Mesothelial cell of epicardium (in vitro differentiated cells): ENCODE results near the gene DUSP7. TPM values are rescaled to one million over a fixed set of nuclear protein-coding genes. Genes with fewer than 3 reads are reported as not detected.
A peak's percentile ranks its signal among the peaks of the same experiment; 100 is the strongest.

ENCODE experiments used
- DNase-seq, 2 experiments: peaks; one replicate each; pipeline ENCODE4 v3.0.0; 2021; ENCODE audit warnings: low spot score in 2 of 2; ENCODE audit not compliant: unreplicated experiment in 2 of 2
- H3K27ac Mint-ChIP-seq: 2 replicates; pipeline ENCODE4 v1.8.0; 2021; ENCODE audit warnings: mixed read lengths
- H3K27me3 Mint-ChIP-seq: 2 replicates; pipeline ENCODE4 v1.8.0; 2021; ENCODE audit warnings: low read depth, mixed read lengths
- H3K36me3 Mint-ChIP-seq: 2 replicates; pipeline ENCODE4 v1.8.0; 2021; ENCODE audit warnings: mixed read lengths
- H3K4me1 Mint-ChIP-seq: 2 replicates; pipeline ENCODE4 v1.8.0; 2021; ENCODE audit warnings: mixed read lengths
- H3K4me3 Mint-ChIP-seq: 2 replicates; pipeline ENCODE4 v1.8.0; 2021; ENCODE audit warnings: mild to moderate bottlenecking, moderate library complexity, mixed read lengths
- H3K9me3 Mint-ChIP-seq: 2 replicates; pipeline ENCODE4 v1.8.0; 2021; ENCODE audit warnings: mixed read lengths
- total RNA-seq: library from RNA; stranded (reverse); gene quantifications from 3 replicates; pipeline ENCODE4 v1.2.1, GENCODE V29; 2021
- TF ChIP-seq, protein P1 (sequence below): fragments of 200-600 bp; sonication (generic); IDR thresholded peaks from one replicate; pipeline ENCODE4 v1.5.0; 2021; ENCODE audit warnings: antibody characterized with exemption; ENCODE audit not compliant: unreplicated experiment

DUSP7 gene
- total RNA-seq, 1 donor from 2014 or later: 32.2 TPM

DNA sequence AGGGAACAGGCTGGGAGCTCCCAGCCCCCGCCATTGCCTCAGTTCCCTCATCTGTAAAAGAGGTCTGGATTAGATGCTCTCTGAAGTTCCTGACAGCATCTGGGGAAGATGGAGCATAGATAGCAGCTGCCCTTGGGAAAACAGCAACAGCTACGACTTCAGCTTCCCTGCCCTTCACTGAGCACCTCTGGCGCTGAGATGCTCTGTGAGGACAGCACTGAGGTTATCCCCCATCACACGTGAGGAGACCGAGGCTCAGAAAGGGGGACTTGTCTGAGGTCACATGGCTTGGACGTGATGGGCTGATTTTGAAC, 49.6 kb downstream of the DUSP7 start:
- TF ChIP-seq, protein P1, sequence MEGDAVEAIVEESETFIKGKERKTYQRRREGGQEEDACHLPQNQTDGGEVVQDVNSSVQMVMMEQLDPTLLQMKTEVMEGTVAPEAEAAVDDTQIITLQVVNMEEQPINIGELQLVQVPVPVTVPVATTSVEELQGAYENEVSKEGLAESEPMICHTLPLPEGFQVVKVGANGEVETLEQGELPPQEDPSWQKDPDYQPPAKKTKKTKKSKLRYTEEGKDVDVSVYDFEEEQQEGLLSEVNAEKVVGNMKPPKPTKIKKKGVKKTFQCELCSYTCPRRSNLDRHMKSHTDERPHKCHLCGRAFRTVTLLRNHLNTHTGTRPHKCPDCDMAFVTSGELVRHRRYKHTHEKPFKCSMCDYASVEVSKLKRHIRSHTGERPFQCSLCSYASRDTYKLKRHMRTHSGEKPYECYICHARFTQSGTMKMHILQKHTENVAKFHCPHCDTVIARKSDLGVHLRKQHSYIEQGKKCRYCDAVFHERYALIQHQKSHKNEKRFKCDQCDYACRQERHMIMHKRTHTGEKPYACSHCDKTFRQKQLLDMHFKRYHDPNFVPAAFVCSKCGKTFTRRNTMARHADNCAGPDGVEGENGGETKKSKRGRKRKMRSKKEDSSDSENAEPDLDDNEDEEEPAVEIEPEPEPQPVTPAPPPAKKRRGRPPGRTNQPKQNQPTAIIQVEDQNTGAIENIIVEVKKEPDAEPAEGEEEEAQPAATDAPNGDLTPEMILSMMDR: no peak
- H3K36me3 Mint-ChIP-seq: no peaks in the 10 kb centered on the region
- H3K9me3 Mint-ChIP-seq: no peaks in the 10 kb centered on the region
- H3K4me3 Mint-ChIP-seq: no peak overlapping the region
- H3K27me3 Mint-ChIP-seq: peaks cover 1% of the 10 kb centered on the region
- H3K4me1 Mint-ChIP-seq: peaks cover 27% of the 10 kb centered on the region
- no peak for DNase-seq
- H3K27ac Mint-ChIP-seq: no peak overlapping the region

DNA sequence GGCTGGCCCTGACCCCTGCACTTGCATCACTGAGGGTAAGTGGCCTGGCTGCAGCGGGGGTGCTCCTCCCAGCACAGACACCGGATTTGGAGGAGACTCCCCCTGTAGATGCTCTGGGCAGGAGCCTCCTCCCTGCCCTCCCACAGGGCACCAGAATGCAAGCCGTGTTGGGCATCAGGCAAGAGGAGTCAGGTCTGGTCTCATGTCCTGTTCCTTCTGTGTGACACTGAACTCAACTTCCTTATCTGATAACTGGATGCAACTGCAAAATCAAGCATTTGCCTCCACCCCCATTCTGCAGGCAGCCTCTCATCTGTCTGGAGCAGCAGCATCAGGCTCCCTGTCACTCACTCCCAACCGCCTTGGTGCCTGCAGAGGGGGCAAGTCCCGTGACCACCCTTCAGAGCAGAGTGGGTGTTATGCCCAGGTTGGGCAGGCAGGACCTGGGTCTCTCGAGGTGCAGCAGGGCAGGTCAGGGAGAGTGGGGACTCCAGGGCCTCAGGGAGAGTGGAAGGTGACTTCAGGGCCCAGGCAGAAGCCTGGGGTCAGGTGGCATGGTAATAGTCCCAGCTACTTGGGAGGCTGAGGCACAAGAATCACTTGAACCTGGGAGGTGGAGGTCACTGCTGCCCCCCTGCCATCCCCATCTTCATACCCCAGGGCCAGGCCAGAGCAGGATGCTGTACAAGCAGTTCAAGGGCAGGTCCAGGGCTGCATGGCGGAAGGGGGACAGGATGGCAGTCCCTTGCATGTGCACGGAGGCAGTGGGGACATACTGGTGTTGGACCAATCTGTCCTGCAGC, 50.2 kb downstream of the DUSP7 start:
- Mint-ChIP-seq H3K9me3 (no peaks in the 10 kb centered on the region), H3K27ac (peak overlapping the region; percentile 78), H3K36me3 (no peaks in the 10 kb centered on the region), H3K27me3 (peaks cover 1% of the 10 kb centered on the region), H3K4me1 (peaks cover 30% of the 10 kb centered on the region), H3K4me3 (peak overlapping the region; percentile 20)
- TF ChIP-seq, protein P1: no peak
- no peak for DNase-seq

DNA sequence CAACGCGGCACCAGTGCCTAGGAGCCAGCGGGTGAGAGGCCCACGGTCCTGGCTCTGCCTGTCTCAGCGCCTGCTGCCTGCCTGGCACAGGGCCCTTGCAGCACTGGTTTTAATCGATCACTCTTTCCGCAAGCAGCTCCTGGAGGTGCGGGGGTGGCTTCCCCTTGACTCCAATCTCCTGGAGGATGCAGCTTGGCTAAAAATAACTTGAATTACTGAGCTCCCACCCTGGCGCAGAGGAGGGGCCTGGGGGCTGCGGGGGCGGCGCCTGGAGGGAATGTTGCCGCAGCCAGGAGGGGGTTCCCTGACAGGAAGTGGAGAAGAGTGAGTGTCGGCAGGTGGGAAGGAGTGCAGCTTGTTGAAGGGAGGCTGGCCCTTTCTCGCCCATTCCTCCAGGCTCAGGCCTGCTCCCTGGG, 50.8 kb downstream of the DUSP7 start:
- no peaks in the 10 kb centered on the region for H3K9me3 Mint-ChIP-seq
- TF ChIP-seq, protein P1: no peak
- DNase-seq: peak; percentile 75 to 90
- peak overlapping the region; percentile 20 for H3K4me3 Mint-ChIP-seq
- peaks cover 30% of the 10 kb centered on the region for H3K4me1 Mint-ChIP-seq
- H3K27ac Mint-ChIP-seq: peak overlapping the region; percentile 78
- no peaks in the 10 kb centered on the region for H3K36me3 Mint-ChIP-seq
- H3K27me3 Mint-ChIP-seq: peaks cover 1% of the 10 kb centered on the region

DNA sequence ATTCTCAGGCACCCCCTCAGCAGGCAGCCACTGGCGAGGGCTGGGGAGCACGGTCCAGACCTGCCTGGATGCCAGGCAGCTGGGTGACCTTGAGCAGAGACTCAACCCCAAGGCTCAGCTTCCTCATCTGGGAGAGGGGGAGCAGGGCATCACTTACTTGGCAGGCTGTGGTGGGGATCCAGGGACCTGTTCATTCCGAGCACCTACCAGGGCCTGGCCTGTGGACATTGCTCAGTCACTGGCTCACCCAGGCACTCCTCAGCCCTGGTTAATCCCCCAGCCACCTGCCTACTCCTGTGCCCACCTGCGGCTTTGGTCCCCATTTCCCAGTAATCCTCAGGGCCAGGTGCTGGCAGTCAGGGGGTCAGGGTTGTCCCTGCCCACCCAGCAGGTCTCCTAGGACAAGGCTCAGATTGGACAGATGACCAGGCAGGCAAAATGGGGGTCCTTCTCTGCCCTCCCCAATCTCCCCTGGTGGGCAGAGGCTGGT, 51.4 kb downstream of the DUSP7 start:
- TF ChIP-seq, protein P1: no peak
- peak overlapping the region; percentile 78 for H3K27ac Mint-ChIP-seq
- H3K9me3 Mint-ChIP-seq: no peaks in the 10 kb centered on the region

DNA sequence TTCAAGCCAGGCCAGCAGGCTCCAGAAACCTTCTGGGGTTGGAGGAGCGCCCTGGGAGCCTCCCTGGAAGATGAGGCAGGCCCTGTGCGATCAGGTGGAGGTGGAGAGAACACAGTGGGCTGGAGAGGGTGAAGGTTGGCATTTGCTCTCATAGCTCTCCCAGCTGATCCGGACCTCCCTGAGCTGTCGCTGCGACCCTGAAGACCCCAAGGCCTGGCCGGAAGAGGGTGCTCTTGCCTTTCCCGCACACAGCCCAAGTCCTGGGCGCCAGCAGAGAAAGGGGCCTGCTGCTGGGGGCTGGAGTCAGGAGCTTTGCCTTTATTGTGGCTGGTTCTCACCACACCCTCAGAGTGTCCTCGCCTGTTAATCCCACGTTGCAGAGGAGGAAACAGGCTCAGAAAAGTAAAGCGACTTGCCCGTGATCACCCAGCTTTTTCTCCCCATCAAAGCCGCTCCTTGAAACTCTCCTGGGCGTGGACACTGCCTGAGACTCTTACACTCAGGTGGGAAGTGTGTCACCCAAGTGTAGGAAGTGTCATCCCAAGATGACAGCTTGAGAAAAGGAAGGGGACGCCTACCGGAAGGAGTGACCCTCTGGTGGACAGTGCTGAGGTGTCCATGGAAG, 52.1 kb downstream of the DUSP7 start:
- Mint-ChIP-seq H3K27ac (no peak overlapping the region), H3K27me3 (peaks cover 1% of the 10 kb centered on the region), H3K9me3 (no peaks in the 10 kb centered on the region), H3K4me3 (no peak overlapping the region), H3K4me1 (peaks cover 30% of the 10 kb centered on the region), H3K36me3 (no peaks in the 10 kb centered on the region)
- TF ChIP-seq, protein P1: no peak
- peak; percentile 42 to 64 for DNase-seq

More for the DNA sequence above, 51.4 kb downstream of the DUSP7 start:
- Mint-ChIP-seq H3K4me1 (peaks cover 30% of the 10 kb centered on the region), H3K36me3 (no peaks in the 10 kb centered on the region), H3K27me3 (peaks cover 1% of the 10 kb centered on the region), H3K4me3 (peak overlapping the region; percentile 20)
- no peak for DNase-seq
